ENCODE results near the gene GPR137C.

DNA sequence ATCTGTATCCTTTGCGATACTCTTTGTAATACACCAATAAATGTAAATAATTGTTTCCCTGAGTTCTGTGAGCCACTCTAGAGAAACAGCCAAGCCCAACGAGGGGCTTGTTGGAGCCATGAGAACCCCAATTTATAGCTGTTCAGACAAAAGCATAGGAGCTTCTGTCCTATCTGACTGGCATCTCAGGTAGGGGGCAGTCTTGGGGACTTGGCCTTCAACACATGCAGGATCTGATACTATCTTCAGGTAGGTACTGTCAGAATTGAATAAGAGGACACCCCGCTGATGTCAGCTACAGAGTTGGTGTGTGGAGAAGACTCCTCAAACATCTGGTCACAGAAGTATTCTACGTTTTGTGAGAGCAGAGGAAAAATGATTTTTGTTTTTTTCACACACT, 25.6 kb upstream of the GPR137C start:
- TF ChIP-seq TCF7 (IDR thresholded peaks at IDR 0.05; ENCODE audit: borderline replicate concordance): no peak
- TF ChIP-seq RCOR1 (conservative IDR thresholded peaks at IDR 0.05; ENCODE audit: low read depth, low read length): no peak
- TF ChIP-seq POLR2A (IDR thresholded peaks at IDR 0.05; ENCODE audit: low read depth, low read length): no peak
- no peak for TF ChIP-seq EED (IDR thresholded peaks at IDR 0.05; ENCODE audit: low read depth)
- no peak for TF ChIP-seq NR2C2 (IDR thresholded peaks at IDR 0.05; ENCODE audit: borderline replicate concordance, control insufficient read depth, insufficient read length, low read depth)

Data from GM12878 (cell line).